ENCODE results near the gene HM13. TPM values are rescaled to one million over a fixed set of nuclear protein-coding genes. Genes with fewer than 3 reads are reported as not detected.
A peak's percentile ranks its signal among the peaks of the same experiment; 100 is the strongest.

HM13 gene
- total RNA-seq, 1 experiment from 2014 or later = 103 TPM

DNA sequence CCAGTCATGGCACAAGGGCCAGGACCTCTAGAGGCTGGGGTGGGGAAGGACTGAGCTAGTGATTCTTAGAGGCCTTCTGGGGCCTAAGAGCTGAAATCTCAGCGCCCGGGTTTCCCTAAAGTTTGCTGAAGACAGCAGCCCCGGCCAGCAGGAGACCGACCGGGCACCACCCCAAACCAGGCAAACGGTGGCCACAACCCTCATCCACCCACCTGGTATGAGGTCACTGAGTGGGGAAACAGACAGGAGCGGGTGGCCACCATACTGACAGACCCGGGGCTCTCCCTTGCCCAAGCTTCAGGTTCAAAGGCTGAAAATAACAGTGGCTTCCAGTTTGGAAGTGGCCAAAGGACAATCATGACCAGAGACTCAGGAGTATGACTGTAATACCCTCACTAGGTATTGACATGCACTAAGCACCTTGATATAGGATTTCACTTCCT, 55.8 kb downstream of the HM13 start:
- ChIA-PET CTCF (interaction anchor here (0.6 to 15.0 kb wide), 15 partner anchors 9 to 168 kb away, joined by 3 to 927 read pairs (median 22); partner anchors contain the start of genes BCL2L1 and ID1), POLR2A (interaction anchor here (1.9 to 3.2 kb wide), 4 partner anchors 10 to 42 kb away, joined by 6 to 25 read pairs (median 9); partner anchors contain the start of gene ID1)
- TF ChIP-seq ZNF416 (CRISPR knock-in tag; IDR thresholded peaks at IDR 0.05) = no peak
- TF ChIP-seq, protein P1, sequence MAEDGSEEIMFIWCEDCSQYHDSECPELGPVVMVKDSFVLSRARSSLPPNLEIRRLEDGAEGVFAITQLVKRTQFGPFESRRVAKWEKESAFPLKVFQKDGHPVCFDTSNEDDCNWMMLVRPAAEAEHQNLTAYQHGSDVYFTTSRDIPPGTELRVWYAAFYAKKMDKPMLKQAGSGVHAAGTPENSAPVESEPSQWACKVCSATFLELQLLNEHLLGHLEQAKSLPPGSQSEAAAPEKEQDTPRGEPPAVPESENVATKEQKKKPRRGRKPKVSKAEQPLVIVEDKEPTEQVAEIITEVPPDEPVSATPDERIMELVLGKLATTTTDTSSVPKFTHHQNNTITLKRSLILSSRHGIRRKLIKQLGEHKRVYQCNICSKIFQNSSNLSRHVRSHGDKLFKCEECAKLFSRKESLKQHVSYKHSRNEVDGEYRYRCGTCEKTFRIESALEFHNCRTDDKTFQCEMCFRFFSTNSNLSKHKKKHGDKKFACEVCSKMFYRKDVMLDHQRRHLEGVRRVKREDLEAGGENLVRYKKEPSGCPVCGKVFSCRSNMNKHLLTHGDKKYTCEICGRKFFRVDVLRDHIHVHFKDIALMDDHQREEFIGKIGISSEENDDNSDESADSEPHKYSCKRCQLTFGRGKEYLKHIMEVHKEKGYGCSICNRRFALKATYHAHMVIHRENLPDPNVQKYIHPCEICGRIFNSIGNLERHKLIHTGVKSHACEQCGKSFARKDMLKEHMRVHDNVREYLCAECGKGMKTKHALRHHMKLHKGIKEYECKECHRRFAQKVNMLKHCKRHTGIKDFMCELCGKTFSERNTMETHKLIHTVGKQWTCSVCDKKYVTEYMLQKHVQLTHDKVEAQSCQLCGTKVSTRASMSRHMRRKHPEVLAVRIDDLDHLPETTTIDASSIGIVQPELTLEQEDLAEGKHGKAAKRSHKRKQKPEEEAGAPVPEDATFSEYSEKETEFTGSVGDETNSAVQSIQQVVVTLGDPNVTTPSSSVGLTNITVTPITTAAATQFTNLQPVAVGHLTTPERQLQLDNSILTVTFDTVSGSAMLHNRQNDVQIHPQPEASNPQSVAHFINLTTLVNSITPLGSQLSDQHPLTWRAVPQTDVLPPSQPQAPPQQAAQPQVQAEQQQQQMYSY (CRISPR knock-in tag; IDR thresholded peaks at IDR 0.05) = no peak
- no peak for TF ChIP-seq KAT7 (CRISPR knock-in tag; IDR thresholded peaks at IDR 0.05; ENCODE audit: borderline replicate concordance)
- TF ChIP-seq, protein P2, sequence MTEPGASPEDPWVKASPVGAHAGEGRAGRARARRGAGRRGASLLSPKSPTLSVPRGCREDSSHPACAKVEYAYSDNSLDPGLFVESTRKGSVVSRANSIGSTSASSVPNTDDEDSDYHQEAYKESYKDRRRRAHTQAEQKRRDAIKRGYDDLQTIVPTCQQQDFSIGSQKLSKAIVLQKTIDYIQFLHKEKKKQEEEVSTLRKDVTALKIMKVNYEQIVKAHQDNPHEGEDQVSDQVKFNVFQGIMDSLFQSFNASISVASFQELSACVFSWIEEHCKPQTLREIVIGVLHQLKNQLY (CRISPR knock-in tag; IDR thresholded peaks at IDR 0.05) = no peak
- no peak for TF ChIP-seq CBFB (CRISPR knock-in tag; IDR thresholded peaks at IDR 0.05; ENCODE audit: low read depth)
- TF ChIP-seq, protein P3, sequence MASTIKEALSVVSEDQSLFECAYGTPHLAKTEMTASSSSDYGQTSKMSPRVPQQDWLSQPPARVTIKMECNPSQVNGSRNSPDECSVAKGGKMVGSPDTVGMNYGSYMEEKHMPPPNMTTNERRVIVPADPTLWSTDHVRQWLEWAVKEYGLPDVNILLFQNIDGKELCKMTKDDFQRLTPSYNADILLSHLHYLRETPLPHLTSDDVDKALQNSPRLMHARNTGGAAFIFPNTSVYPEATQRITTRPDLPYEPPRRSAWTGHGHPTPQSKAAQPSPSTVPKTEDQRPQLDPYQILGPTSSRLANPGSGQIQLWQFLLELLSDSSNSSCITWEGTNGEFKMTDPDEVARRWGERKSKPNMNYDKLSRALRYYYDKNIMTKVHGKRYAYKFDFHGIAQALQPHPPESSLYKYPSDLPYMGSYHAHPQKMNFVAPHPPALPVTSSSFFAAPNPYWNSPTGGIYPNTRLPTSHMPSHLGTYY (CRISPR knock-in tag; IDR thresholded peaks at IDR 0.05) = no peak
- no peak for TF ChIP-seq GABPB1 (CRISPR knock-in tag; IDR thresholded peaks at IDR 0.05)
- no peak for TF ChIP-seq ELF4 (CRISPR knock-in tag; IDR thresholded peaks at IDR 0.05; ENCODE audit: low read depth)
- TF ChIP-seq, protein P4, sequence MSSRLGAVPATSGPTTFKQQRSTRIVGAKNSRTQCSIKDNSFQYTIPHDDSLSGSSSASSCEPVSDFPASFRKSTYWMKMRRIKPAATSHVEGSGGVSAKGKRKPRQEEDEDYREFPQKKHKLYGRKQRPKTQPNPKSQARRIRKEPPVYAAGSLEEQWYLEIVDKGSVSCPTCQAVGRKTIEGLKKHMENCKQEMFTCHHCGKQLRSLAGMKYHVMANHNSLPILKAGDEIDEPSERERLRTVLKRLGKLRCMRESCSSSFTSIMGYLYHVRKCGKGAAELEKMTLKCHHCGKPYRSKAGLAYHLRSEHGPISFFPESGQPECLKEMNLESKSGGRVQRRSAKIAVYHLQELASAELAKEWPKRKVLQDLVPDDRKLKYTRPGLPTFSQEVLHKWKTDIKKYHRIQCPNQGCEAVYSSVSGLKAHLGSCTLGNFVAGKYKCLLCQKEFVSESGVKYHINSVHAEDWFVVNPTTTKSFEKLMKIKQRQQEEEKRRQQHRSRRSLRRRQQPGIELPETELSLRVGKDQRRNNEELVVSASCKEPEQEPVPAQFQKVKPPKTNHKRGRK (CRISPR knock-in tag; IDR thresholded peaks at IDR 0.05; ENCODE audit: borderline replicate concordance) = no peak
- TF ChIP-seq, protein P5, sequence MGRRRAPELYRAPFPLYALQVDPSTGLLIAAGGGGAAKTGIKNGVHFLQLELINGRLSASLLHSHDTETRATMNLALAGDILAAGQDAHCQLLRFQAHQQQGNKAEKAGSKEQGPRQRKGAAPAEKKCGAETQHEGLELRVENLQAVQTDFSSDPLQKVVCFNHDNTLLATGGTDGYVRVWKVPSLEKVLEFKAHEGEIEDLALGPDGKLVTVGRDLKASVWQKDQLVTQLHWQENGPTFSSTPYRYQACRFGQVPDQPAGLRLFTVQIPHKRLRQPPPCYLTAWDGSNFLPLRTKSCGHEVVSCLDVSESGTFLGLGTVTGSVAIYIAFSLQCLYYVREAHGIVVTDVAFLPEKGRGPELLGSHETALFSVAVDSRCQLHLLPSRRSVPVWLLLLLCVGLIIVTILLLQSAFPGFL (CRISPR knock-in tag; IDR thresholded peaks at IDR 0.05; ENCODE audit: borderline replicate concordance) = no peak
- no peak for TF ChIP-seq ZNF263 (CRISPR knock-in tag; IDR thresholded peaks at IDR 0.05; ENCODE audit: low read depth)
- TF ChIP-seq, protein P6, sequence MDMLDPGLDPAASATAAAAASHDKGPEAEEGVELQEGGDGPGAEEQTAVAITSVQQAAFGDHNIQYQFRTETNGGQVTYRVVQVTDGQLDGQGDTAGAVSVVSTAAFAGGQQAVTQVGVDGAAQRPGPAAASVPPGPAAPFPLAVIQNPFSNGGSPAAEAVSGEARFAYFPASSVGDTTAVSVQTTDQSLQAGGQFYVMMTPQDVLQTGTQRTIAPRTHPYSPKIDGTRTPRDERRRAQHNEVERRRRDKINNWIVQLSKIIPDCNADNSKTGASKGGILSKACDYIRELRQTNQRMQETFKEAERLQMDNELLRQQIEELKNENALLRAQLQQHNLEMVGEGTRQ (CRISPR knock-in tag; IDR thresholded peaks at IDR 0.05) = no peak
- TF ChIP-seq OVOL2 (CRISPR knock-in tag; IDR thresholded peaks at IDR 0.05; ENCODE audit: borderline replicate concordance) = no peak
- TF ChIP-seq, protein P7, sequence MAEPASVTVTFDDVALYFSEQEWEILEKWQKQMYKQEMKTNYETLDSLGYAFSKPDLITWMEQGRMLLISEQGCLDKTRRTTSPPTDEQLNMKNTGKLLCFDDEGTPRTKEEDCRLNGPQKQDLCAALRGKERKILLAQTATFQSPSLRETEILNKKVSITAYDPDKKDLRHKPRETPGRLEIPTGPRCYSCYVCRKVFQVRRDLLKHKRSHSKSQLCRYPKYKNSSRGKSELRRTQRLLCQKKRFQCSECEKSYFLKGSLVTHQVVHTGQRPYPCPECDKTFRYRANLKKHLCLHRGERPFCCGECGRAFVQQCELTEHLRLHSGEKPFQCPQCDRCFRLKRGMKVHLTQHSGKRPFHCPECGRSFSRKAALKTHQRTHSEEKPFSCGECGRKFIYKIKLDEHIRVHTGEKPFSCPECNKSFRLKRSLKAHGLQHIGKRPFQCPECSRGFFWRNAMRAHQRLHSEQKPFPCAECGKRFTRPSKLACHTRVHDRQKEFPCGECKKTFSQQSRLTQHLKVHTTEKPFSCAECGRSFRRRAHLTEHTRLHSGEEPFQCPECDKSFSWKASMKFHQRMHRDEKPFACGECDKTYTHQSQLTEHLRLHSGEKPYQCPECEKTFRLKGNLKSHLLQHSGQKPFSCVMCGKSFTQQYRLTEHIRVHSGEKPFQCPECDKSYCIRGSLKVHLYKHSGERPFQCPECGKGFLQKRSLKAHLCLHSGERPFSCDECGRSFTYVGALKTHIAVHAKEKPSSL (CRISPR knock-in tag; conservative IDR thresholded peaks at IDR 0.05) = no peak
- TF ChIP-seq, protein P8, sequence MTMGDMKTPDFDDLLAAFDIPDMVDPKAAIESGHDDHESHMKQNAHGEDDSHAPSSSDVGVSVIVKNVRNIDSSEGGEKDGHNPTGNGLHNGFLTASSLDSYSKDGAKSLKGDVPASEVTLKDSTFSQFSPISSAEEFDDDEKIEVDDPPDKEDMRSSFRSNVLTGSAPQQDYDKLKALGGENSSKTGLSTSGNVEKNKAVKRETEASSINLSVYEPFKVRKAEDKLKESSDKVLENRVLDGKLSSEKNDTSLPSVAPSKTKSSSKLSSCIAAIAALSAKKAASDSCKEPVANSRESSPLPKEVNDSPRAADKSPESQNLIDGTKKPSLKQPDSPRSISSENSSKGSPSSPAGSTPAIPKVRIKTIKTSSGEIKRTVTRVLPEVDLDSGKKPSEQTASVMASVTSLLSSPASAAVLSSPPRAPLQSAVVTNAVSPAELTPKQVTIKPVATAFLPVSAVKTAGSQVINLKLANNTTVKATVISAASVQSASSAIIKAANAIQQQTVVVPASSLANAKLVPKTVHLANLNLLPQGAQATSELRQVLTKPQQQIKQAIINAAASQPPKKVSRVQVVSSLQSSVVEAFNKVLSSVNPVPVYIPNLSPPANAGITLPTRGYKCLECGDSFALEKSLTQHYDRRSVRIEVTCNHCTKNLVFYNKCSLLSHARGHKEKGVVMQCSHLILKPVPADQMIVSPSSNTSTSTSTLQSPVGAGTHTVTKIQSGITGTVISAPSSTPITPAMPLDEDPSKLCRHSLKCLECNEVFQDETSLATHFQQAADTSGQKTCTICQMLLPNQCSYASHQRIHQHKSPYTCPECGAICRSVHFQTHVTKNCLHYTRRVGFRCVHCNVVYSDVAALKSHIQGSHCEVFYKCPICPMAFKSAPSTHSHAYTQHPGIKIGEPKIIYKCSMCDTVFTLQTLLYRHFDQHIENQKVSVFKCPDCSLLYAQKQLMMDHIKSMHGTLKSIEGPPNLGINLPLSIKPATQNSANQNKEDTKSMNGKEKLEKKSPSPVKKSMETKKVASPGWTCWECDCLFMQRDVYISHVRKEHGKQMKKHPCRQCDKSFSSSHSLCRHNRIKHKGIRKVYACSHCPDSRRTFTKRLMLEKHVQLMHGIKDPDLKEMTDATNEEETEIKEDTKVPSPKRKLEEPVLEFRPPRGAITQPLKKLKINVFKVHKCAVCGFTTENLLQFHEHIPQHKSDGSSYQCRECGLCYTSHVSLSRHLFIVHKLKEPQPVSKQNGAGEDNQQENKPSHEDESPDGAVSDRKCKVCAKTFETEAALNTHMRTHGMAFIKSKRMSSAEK (CRISPR knock-in tag; IDR thresholded peaks at IDR 0.05; ENCODE audit: borderline replicate concordance) = no peak
- TF ChIP-seq FOXJ3 (CRISPR knock-in tag; IDR thresholded peaks at IDR 0.05; ENCODE audit: borderline replicate concordance) = no peak
- no peak for TF ChIP-seq ZNF232 (CRISPR knock-in tag; IDR thresholded peaks at IDR 0.05)
- H3K4me3 Mint-ChIP-seq = no peak overlapping the region
- no peaks in the 10 kb centered on the region for H3K27me3 Mint-ChIP-seq (ENCODE audit: low read depth)
- H3K27ac Mint-ChIP-seq = peak overlapping the region; percentile 74; the same call in 1 of the 2 replicates
- no peaks in the 10 kb centered on the region for H3K9me3 Mint-ChIP-seq
- peaks cover 57% of the 10 kb centered on the region for H3K4me1 Mint-ChIP-seq
- ATAC-seq = no peak
- DNase-seq (ENCODE audit: low spot score) = no peak
- peaks cover 7% of the 10 kb centered on the region for H3K36me3 Mint-ChIP-seq

Data from WTC11 (cell line).